Mammary epithelial cell (primary cell): ENCODE measurements around the gene ADAMTS2.

Source experiments
- CTCF ChIP-seq, 2 donors: IDR thresholded peaks in 1 of 2; conservative IDR thresholded peaks in 1 of 2; 2 replicates each; pipeline ENCODE4 v1.5.1; 2011 to 2012; ENCODE audit warnings: inconsistent platforms in 2 of 2, low read length in 2 of 2, mild to moderate bottlenecking in 2 of 2, control low read depth in 1 of 2, low read depth in 1 of 2; ENCODE audit not compliant: insufficient read depth in 1 of 2; ENCODE audit errors: extremely low read depth in 1 of 2
- EZH2 ChIP-seq: IDR thresholded peaks from 2 replicates; pipeline ENCODE4 v1.6.1; 2012; ENCODE audit warnings: low read length, inconsistent platforms, borderline replicate concordance

- no peak for TF ChIP-seq CTCF (conservative IDR thresholded peaks at IDR 0.05 in 1 of 2, IDR thresholded peaks at IDR 0.05 in 1 of 2; ENCODE audit: extremely low read depth in 1 of 2, insufficient read depth in 1 of 2, low read depth in 1 of 2, low read length in 2 of 2)
- no peak for TF ChIP-seq EZH2
Measured at GRCh38 chr5:179270581-179271427, 74.5 kb downstream of the ADAMTS2 start.
